ENCODE results near the gene UTF1. TPM values are rescaled to one million over a fixed set of nuclear protein-coding genes. Genes with fewer than 3 reads are reported as not detected.

UTF1 gene
- total RNA-seq, 1 donor from 2014 or later: not detected

DNA sequence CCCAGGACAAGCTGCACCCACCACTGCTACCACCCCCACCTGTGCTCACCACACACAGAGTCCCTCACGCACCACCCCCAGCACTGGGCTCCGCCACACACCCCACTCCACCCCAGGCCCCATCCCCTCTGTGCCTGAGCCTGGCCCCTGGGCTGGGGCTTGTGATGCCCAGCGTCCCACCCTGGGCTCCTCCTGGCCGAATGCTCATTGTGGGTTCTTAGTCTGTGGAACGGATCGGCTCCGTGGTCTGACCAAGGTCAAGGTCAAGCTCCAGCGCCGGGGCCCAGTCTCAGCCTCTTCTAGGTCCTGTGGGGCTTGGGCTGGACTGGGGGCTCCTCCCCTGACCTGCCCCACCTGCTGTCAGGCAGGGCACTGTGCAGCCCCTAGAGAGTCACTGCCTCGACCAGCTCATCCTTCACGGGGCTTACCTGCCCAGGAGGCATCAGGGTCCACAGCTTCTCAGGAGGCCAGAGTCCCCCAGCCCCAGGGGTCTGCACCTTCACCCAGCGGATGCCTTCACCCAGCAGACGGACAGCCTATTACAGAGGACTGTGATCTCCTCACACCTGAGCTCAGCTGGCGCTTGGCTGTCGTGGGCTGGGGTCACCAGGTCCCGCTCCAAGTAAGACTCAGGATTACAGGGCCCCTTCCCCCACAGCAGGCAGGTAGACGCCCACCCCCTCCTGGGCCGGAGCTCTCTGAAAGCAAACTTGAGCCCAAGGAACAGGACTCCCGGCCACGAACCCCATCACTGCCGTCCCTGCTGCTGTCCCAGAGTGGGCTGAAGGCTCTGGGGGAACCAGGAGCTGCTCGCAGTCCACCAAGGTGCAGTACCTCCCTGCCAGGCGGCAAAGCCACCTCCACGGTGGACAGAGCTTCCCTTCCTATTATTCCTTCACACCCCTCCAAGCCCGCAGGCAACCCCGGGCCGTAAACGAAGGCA is 15.3 kb upstream of the UTF1 start:
- DNase-seq (ENCODE audit: low spot score): peak; percentile 83
- H3K9me3 Mint-ChIP-seq (ENCODE audit: low read depth): no peaks in the 10 kb centered on the region
- H3K4me1 Mint-ChIP-seq (ENCODE audit: low read depth): no peaks in the 10 kb centered on the region
- H3K27me3 Mint-ChIP-seq (ENCODE audit: low read depth): peaks cover 28% of the 10 kb centered on the region
- H3K4me3 Mint-ChIP-seq (ENCODE audit: unreplicated experiment): no peak overlapping the region
- TF ChIP-seq, protein P1, sequence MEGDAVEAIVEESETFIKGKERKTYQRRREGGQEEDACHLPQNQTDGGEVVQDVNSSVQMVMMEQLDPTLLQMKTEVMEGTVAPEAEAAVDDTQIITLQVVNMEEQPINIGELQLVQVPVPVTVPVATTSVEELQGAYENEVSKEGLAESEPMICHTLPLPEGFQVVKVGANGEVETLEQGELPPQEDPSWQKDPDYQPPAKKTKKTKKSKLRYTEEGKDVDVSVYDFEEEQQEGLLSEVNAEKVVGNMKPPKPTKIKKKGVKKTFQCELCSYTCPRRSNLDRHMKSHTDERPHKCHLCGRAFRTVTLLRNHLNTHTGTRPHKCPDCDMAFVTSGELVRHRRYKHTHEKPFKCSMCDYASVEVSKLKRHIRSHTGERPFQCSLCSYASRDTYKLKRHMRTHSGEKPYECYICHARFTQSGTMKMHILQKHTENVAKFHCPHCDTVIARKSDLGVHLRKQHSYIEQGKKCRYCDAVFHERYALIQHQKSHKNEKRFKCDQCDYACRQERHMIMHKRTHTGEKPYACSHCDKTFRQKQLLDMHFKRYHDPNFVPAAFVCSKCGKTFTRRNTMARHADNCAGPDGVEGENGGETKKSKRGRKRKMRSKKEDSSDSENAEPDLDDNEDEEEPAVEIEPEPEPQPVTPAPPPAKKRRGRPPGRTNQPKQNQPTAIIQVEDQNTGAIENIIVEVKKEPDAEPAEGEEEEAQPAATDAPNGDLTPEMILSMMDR (IDR thresholded peaks at IDR 0.05): no peak
- no peak overlapping the region for H3K27ac Mint-ChIP-seq (ENCODE audit: unreplicated experiment)
- H3K36me3 Mint-ChIP-seq (ENCODE audit: low read depth): no peaks in the 10 kb centered on the region

DNA sequence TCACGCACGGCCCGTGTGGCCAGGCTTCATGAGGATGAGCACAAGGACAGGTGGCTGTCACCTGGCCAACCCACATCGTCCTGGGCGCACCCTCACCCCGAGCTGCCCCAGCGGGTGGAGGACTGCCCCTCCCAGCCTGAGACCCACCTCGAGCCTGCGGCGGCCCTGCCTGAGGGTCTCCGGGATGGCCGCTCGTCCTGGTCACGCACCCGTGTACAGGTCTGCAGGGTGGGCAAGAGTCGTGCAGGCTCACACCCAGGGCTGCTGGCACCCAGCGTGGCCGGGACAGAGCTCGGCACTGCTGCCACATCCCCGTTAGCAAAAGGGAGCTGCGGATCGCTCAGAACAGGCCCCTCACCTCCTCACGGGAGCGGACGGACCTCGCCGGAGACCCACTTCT is 14.4 kb upstream of the UTF1 start:
- H3K4me3 Mint-ChIP-seq (ENCODE audit: unreplicated experiment): no peak overlapping the region
- peaks cover 29% of the 10 kb centered on the region for H3K27me3 Mint-ChIP-seq (ENCODE audit: low read depth)
- TF ChIP-seq, protein P1 (IDR thresholded peaks at IDR 0.05): no peak
- H3K9me3 Mint-ChIP-seq (ENCODE audit: low read depth): no peaks in the 10 kb centered on the region
- no peak overlapping the region for H3K27ac Mint-ChIP-seq (ENCODE audit: unreplicated experiment)
- H3K36me3 Mint-ChIP-seq (ENCODE audit: low read depth): no peaks in the 10 kb centered on the region
- peak; percentile 94 for DNase-seq (ENCODE audit: low spot score)
- no peaks in the 10 kb centered on the region for H3K4me1 Mint-ChIP-seq (ENCODE audit: low read depth)

DNA sequence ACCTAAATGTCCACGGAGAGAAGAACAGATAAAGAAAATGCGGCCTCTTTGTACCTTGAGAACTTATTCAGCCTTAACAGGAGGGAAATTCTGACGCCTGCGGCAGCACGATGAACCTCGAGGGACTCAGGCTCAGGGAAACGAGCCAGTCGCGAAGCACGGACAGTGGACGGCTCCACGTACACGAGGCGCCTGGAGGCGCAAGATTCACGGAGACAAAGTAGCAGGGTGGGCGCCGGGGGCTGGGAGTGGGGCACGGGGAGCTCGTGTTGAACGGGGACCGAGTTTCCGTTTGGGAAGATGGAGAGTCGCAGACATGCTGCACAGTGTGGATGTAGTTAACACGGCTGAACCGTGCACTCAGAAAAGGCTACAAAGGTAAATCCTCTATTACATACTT is 13.2 kb upstream of the UTF1 start:
- no peaks in the 10 kb centered on the region for H3K36me3 Mint-ChIP-seq (ENCODE audit: low read depth)
- H3K4me3 Mint-ChIP-seq (ENCODE audit: unreplicated experiment): no peak overlapping the region
- DNase-seq (ENCODE audit: low spot score): peak; percentile 66
- no peaks in the 10 kb centered on the region for H3K4me1 Mint-ChIP-seq (ENCODE audit: low read depth)
- TF ChIP-seq, protein P1 (IDR thresholded peaks at IDR 0.05): no peak
- peaks cover 38% of the 10 kb centered on the region for H3K27me3 Mint-ChIP-seq (ENCODE audit: low read depth)
- H3K27ac Mint-ChIP-seq (ENCODE audit: unreplicated experiment): no peak overlapping the region
- H3K9me3 Mint-ChIP-seq (ENCODE audit: low read depth): no peaks in the 10 kb centered on the region

DNA sequence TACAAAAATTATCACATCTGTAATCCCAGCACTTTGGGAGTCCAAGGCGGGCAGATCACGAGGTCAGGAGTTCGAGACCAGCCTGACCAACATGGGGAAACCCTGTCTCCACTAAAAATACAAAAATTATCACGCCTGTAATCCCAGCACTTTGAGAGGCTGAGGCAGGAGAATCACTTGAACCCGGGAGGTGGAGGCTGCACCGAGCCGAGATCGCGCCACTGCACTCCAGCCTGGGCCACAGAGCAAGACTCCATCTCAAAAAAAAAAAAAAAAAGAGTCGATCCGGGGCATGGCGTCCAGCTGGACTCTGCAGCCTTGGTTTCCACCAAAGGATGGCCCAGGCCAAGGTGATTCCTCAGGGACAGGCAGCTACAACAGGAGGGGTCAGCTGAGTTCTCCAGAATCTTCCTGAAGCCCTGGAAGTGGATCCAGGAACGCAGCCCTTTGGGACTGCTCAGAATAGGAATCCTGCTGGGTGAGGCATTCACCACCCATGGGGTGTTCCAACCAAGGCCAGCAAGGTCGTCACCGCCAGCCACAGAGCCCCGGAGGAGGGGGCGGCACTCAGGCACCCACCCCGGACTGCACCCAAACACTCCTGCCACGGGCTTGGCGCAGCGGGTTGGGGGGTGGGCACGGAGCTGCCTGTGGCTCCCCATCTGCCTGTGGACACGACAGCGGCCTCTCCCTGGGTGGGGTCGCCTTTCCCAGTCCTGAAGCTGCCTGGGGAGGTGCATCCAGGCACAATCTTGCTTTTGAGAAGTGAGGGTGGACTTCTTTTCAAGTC is 12.0 kb upstream of the UTF1 start:
- H3K4me1 Mint-ChIP-seq (ENCODE audit: low read depth): no peaks in the 10 kb centered on the region
- H3K9me3 Mint-ChIP-seq (ENCODE audit: low read depth): no peaks in the 10 kb centered on the region
- TF ChIP-seq, protein P1 (IDR thresholded peaks at IDR 0.05): no peak
- H3K36me3 Mint-ChIP-seq (ENCODE audit: low read depth): no peaks in the 10 kb centered on the region
- no peak overlapping the region for H3K27ac Mint-ChIP-seq (ENCODE audit: unreplicated experiment)
- H3K27me3 Mint-ChIP-seq (ENCODE audit: low read depth): peaks cover 34% of the 10 kb centered on the region
- no peak overlapping the region for H3K4me3 Mint-ChIP-seq (ENCODE audit: unreplicated experiment)
- DNase-seq (ENCODE audit: low spot score): no peak

DNA sequence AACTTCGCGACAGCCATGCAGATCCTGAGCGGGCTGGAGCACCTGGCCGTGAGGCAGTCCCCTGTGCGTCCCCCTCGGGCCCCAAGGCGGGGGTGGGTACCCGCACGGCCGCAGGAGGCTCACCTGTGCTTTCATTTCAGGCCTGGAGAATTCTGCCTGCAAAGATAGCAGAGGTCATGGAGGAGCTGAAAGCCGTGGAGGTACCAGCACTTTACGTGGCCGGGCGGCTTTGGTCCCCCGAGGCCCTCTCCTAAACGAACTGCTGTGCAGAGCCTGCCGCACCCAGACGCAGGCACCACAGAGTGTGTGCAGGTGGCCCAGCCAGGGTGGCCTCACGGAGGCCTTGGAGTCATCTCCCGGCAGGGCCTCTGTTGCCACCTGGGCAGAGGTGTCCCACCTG is 11.1 kb upstream of the UTF1 start:
- no peak overlapping the region for H3K4me3 Mint-ChIP-seq (ENCODE audit: unreplicated experiment)
- no peaks in the 10 kb centered on the region for H3K4me1 Mint-ChIP-seq (ENCODE audit: low read depth)
- peaks cover 34% of the 10 kb centered on the region for H3K27me3 Mint-ChIP-seq (ENCODE audit: low read depth)
- H3K9me3 Mint-ChIP-seq (ENCODE audit: low read depth): no peaks in the 10 kb centered on the region
- no peaks in the 10 kb centered on the region for H3K36me3 Mint-ChIP-seq (ENCODE audit: low read depth)
- TF ChIP-seq, protein P1 (IDR thresholded peaks at IDR 0.05): no peak
- DNase-seq (ENCODE audit: low spot score): no peak
- no peak overlapping the region for H3K27ac Mint-ChIP-seq (ENCODE audit: unreplicated experiment)

Measured in chondrocyte (in vitro differentiated cells).